Ovary (tissue), 3 donors: ENCODE data around the gene RTTN.

Source experiments
- EP300 ChIP-seq: sonication (generic); formaldehyde crosslinking; IDR thresholded peaks from one replicate; pipeline ENCODE4 v1.6.1; 2017; ENCODE audit warnings: antibody characterized with exemption
- POLR2A ChIP-seq: fragments of 450-650 bp; IDR thresholded peaks from one replicate; pipeline ENCODE4 v1.6.1; 2017; ENCODE audit warnings: antibody characterized with exemption, mild to moderate bottlenecking, moderate library complexity
- TF ChIP-seq, protein P1 (sequence below), 3 donors: fragments of 450-650 bp in 2 of 3; fragments of 200-600 bp in 1 of 3; IDR thresholded peaks; one replicate each; pipeline versions ENCODE4 v1.5.1 to v1.8.0; 2016 to 2022; ENCODE audit warnings: antibody characterized with exemption in 3 of 3, mild to moderate bottlenecking in 1 of 3
- donor health status: DM: no; HTN: no; CAD: no.

DNA sequence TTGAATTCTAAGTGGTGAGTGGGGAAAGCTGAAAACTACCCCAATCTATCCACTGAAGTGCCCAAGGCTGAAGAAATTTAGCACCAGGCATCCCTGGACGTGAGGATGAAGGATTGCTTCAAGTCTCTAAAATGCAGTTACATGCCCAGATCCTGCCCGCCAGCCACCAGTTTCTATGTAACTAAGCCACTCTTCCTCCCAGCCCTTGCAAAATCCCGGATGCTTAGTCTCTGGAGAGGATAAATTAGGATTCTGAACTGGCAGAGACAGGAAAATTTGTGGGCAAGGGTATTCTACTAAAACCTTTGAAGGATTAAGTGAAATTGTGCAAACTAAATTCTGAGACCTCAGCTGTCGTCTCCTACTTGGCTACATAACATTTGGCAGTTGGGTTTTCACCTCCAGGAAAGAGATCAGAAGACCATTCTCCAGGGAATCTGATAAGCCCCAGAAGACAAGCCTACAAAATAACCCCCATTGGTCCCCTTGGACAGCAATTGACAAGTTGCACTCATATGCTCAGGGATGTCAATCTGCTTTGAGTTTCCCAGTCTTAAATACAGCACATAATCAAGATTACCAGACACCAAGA lies 163.9 kb downstream of the RTTN start:
- TF ChIP-seq, protein P1, sequence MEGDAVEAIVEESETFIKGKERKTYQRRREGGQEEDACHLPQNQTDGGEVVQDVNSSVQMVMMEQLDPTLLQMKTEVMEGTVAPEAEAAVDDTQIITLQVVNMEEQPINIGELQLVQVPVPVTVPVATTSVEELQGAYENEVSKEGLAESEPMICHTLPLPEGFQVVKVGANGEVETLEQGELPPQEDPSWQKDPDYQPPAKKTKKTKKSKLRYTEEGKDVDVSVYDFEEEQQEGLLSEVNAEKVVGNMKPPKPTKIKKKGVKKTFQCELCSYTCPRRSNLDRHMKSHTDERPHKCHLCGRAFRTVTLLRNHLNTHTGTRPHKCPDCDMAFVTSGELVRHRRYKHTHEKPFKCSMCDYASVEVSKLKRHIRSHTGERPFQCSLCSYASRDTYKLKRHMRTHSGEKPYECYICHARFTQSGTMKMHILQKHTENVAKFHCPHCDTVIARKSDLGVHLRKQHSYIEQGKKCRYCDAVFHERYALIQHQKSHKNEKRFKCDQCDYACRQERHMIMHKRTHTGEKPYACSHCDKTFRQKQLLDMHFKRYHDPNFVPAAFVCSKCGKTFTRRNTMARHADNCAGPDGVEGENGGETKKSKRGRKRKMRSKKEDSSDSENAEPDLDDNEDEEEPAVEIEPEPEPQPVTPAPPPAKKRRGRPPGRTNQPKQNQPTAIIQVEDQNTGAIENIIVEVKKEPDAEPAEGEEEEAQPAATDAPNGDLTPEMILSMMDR (IDR thresholded peaks at IDR 0.05) = no peak
- no peak for TF ChIP-seq POLR2A
- no peak for TF ChIP-seq EP300
